HG02840 (cell line): Measurements from ENCODE around the gene RPS6KC1.
"Not testable (repeated sequence)": the region's sequence is repeated elsewhere in the genome, so short reads cannot be mapped to it uniquely, and the experiment has no call there.

Experiments used
- ATAC-seq: cut with Tn5 transposase; IDR thresholded peaks from one replicate; pipeline ENCODE4 v1.9.1; 2021; ENCODE audit warnings: mild to moderate bottlenecking, moderate library complexity, moderate number of reproducible peaks; ENCODE audit not compliant: unreplicated experiment, low FRiP score

The RPS6KC1 gene

GRCh38 chr1:213273546-213273945 lies 222.5 kb downstream of the RPS6KC1 start:
- ATAC-seq = no peak

GRCh38 chr1:213274140-213274539 lies 223.1 kb downstream of the RPS6KC1 start:
- ATAC-seq = no peak

- no peak for ATAC-seq
Observed at GRCh38 chr1:213275293-213275692, 224.3 kb downstream of the RPS6KC1 start.

- no peak for ATAC-seq
Observed at GRCh38 chr1:213276236-213276635, 225.2 kb downstream of the RPS6KC1 start.

GRCh38 chr1:213277036-213277435 lies 226.0 kb downstream of the RPS6KC1 start:
- ATAC-seq = no peak

GRCh38 chr1:213279410-213279809 lies 228.4 kb downstream of the RPS6KC1 start:
- no peak for ATAC-seq

- ATAC-seq = no peak
Observed at GRCh38 chr1:213281640-213282301, 230.7 kb downstream of the RPS6KC1 start.

- no peak for ATAC-seq
Observed at GRCh38 chr1:213284626-213285025, 233.6 kb downstream of the RPS6KC1 start.

- ATAC-seq = no peak
Observed at GRCh38 chr1:213286235-213286634, 235.2 kb downstream of the RPS6KC1 start.

- no peak for ATAC-seq
Observed at GRCh38 chr1:213287987-213288386, 236.9 kb downstream of the RPS6KC1 start.

- ATAC-seq = no peak
Observed at GRCh38 chr1:213291526-213291925, 240.5 kb downstream of the RPS6KC1 start.

- no peak for ATAC-seq
Observed at GRCh38 chr1:213292614-213293013, 241.6 kb downstream of the RPS6KC1 start.

GRCh38 chr1:213295860-213296259 lies 244.8 kb downstream of the RPS6KC1 start:
- ATAC-seq = no peak

- ATAC-seq = no peak
Observed at GRCh38 chr1:213296558-213296957, 245.5 kb downstream of the RPS6KC1 start.

GRCh38 chr1:213297021-213297420 lies 246.0 kb downstream of the RPS6KC1 start:
- ATAC-seq = no peak

GRCh38 chr1:213300433-213300832 lies 249.4 kb downstream of the RPS6KC1 start:
- no peak for ATAC-seq

- ATAC-seq = not testable (repeated sequence)
Observed at GRCh38 chr1:213301524-213301923, 250.5 kb downstream of the RPS6KC1 start.

- ATAC-seq = no peak
Observed at GRCh38 chr1:213303286-213303685, 252.2 kb downstream of the RPS6KC1 start.

- no peak for ATAC-seq
Observed at GRCh38 chr1:213315571-213315970, 264.5 kb downstream of the RPS6KC1 start.

- ATAC-seq = not testable (repeated sequence)
Observed at GRCh38 chr1:213318458-213318857, 267.4 kb downstream of the RPS6KC1 start.

- ATAC-seq = no peak
Observed at GRCh38 chr1:213320191-213320870, 269.3 kb downstream of the RPS6KC1 start.
